ENCODE measurements around the gene AOC2. TPM values are rescaled to one million over a fixed set of nuclear protein-coding genes. Genes with fewer than 3 reads are reported as not detected.

AOC2 gene
- total and polyA plus RNA-seq, 2 donors (not counting 1 experiment from before 2014, with no cell fraction given), result 0.12 to 0.33 TPM

DNA sequence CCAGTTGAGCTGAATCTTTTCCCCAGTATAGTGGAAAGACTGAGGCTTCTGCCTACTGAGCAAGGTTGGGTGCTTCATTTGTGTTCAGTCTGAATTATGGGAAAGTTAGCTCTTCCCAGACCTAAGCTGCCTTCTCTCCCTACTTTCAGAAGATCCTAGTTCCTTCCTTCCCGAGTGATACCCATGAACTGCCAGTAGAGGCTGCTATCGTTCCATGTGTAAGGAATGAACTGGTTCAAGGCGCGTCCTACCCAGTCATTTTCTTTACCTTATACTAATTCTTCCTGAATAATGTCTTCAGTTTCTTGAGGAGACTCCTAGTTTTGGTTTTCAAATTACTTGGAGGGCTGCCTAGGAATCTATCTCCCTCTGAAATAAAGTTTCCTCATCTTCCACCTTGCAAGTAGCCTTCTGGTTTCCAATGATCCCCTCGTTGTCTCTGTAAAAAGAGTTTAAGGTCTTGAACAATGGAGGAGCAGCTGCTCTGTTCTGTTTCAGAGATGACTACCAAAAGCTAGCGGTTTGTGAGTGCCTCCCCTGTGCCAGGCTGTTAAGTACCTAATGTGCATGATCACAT, 934 bp upstream of the AOC2 start:
- Histone ChIP-seq H3K4me3 (replicated peaks in 1 of 4; ENCODE audit: control extremely low read depth in 1 of 4, insufficient read depth in 1 of 4, low read depth in 3 of 4, low read length in 4 of 4) (no peak overlapping the region), H3K9me3 (ENCODE audit: control insufficient read depth, insufficient read depth, low read depth, low read length) (no peaks in the 10 kb centered on the region), H3K27me3 (ENCODE audit: control insufficient read depth, insufficient read depth, low read length) (no peaks in the 10 kb centered on the region), H3K4me1 (ENCODE audit: control insufficient read depth, extremely low read depth, insufficient read depth, low read length) (no peaks in the 10 kb centered on the region), H3K4me2 (ENCODE audit: extremely low read depth, insufficient read depth, low read length) (no peak overlapping the region), H4K20me1 (ENCODE audit: control insufficient read depth, extremely low read depth, insufficient read depth, low read length) (no peaks in the 10 kb centered on the region), H3K27ac (ENCODE audit: insufficient read depth, low read length) (no peak overlapping the region), H3K79me2 (ENCODE audit: control insufficient read depth, insufficient read depth, low read length) (no peaks in the 10 kb centered on the region), H3K36me3 (ENCODE audit: control insufficient read depth, insufficient read depth, low read length) (peaks cover 9% of the 10 kb centered on the region), H3K9ac (ENCODE audit: insufficient read depth, low read length) (no peak overlapping the region), H2AFZ (ENCODE audit: low read length) (no peak overlapping the region)
- no peak for TF ChIP-seq EZH2 (IDR thresholded peaks at IDR 0.05; ENCODE audit: low read length, missing control alignments)
- TF ChIP-seq, protein P1, sequence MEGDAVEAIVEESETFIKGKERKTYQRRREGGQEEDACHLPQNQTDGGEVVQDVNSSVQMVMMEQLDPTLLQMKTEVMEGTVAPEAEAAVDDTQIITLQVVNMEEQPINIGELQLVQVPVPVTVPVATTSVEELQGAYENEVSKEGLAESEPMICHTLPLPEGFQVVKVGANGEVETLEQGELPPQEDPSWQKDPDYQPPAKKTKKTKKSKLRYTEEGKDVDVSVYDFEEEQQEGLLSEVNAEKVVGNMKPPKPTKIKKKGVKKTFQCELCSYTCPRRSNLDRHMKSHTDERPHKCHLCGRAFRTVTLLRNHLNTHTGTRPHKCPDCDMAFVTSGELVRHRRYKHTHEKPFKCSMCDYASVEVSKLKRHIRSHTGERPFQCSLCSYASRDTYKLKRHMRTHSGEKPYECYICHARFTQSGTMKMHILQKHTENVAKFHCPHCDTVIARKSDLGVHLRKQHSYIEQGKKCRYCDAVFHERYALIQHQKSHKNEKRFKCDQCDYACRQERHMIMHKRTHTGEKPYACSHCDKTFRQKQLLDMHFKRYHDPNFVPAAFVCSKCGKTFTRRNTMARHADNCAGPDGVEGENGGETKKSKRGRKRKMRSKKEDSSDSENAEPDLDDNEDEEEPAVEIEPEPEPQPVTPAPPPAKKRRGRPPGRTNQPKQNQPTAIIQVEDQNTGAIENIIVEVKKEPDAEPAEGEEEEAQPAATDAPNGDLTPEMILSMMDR (conservative IDR thresholded peaks at IDR 0.05 in 1 of 2, IDR thresholded peaks at IDR 0.05 in 1 of 2; ENCODE audit: low read depth in 1 of 2, low read length in 2 of 2), result peak; percentile 100
- DNase-seq (ENCODE audit: low read depth in 2 of 2), result peak; percentile 54 to 81

GRCh38 chr17:42844761-42845555, 578 bp downstream of the AOC2 start:
- no peaks in the 10 kb centered on the region for H3K27me3 ChIP-seq (ENCODE audit: control insufficient read depth, insufficient read depth, low read length)
- H3K36me3 ChIP-seq (ENCODE audit: control insufficient read depth, insufficient read depth, low read length), result peaks cover 7% of the 10 kb centered on the region
- no peaks in the 10 kb centered on the region for H3K79me2 ChIP-seq (ENCODE audit: control insufficient read depth, insufficient read depth, low read length)
- no peak overlapping the region for H3K9ac ChIP-seq (ENCODE audit: insufficient read depth, low read length)
- H3K4me1 ChIP-seq (ENCODE audit: control insufficient read depth, extremely low read depth, insufficient read depth, low read length), result peaks cover 2% of the 10 kb centered on the region
- no peak overlapping the region for H3K27ac ChIP-seq (ENCODE audit: insufficient read depth, low read length)
- H2AFZ ChIP-seq (ENCODE audit: low read length), result no peak overlapping the region
- no peak overlapping the region for H3K4me2 ChIP-seq (ENCODE audit: extremely low read depth, insufficient read depth, low read length)
- no peaks in the 10 kb centered on the region for H3K9me3 ChIP-seq (ENCODE audit: control insufficient read depth, insufficient read depth, low read depth, low read length)
- TF ChIP-seq, protein P1 (conservative IDR thresholded peaks at IDR 0.05 in 1 of 2, IDR thresholded peaks at IDR 0.05 in 1 of 2; ENCODE audit: low read depth in 1 of 2, low read length in 2 of 2), result no peak
- TF ChIP-seq EZH2 (IDR thresholded peaks at IDR 0.05; ENCODE audit: low read length, missing control alignments), result no peak
- DNase-seq (ENCODE audit: low read depth in 2 of 2), result no peak
- no peak overlapping the region for H3K4me3 ChIP-seq (replicated peaks in 1 of 4; ENCODE audit: control extremely low read depth in 1 of 4, insufficient read depth in 1 of 4, low read depth in 3 of 4, low read length in 4 of 4)
- H4K20me1 ChIP-seq (ENCODE audit: control insufficient read depth, extremely low read depth, insufficient read depth, low read length), result no peaks in the 10 kb centered on the region

GRCh38 chr17:42845556-42845917, 1.2 kb downstream of the AOC2 start:
- no peak overlapping the region for H2AFZ ChIP-seq (ENCODE audit: low read length)
- H3K36me3 ChIP-seq (ENCODE audit: control insufficient read depth, insufficient read depth, low read length), result peaks cover 7% of the 10 kb centered on the region
- H3K27ac ChIP-seq (ENCODE audit: insufficient read depth, low read length), result no peak overlapping the region
- no peak for DNase-seq (ENCODE audit: low read depth in 2 of 2)
- H3K27me3 ChIP-seq (ENCODE audit: control insufficient read depth, insufficient read depth, low read length), result no peaks in the 10 kb centered on the region
- no peaks in the 10 kb centered on the region for H3K79me2 ChIP-seq (ENCODE audit: control insufficient read depth, insufficient read depth, low read length)
- no peak overlapping the region for H3K4me3 ChIP-seq (replicated peaks in 1 of 4; ENCODE audit: control extremely low read depth in 1 of 4, insufficient read depth in 1 of 4, low read depth in 3 of 4, low read length in 4 of 4)
- H4K20me1 ChIP-seq (ENCODE audit: control insufficient read depth, extremely low read depth, insufficient read depth, low read length), result no peaks in the 10 kb centered on the region
- no peak overlapping the region for H3K4me2 ChIP-seq (ENCODE audit: extremely low read depth, insufficient read depth, low read length)
- no peaks in the 10 kb centered on the region for H3K9me3 ChIP-seq (ENCODE audit: control insufficient read depth, insufficient read depth, low read depth, low read length)
- H3K9ac ChIP-seq (ENCODE audit: insufficient read depth, low read length), result no peak overlapping the region
- peaks cover 2% of the 10 kb centered on the region for H3K4me1 ChIP-seq (ENCODE audit: control insufficient read depth, extremely low read depth, insufficient read depth, low read length)
- no peak for TF ChIP-seq EZH2 (IDR thresholded peaks at IDR 0.05; ENCODE audit: low read length, missing control alignments)
- TF ChIP-seq, protein P1 (conservative IDR thresholded peaks at IDR 0.05 in 1 of 2, IDR thresholded peaks at IDR 0.05 in 1 of 2; ENCODE audit: low read depth in 1 of 2, low read length in 2 of 2), result no peak

Measured in fibroblast of lung (primary cell).